Camera-type eye (tissue), 1 donor: ENCODE data around the gene PLA2G2F. TPM values are rescaled to one million over a fixed set of nuclear protein-coding genes. Genes with fewer than 3 reads are reported as not detected.

Source experiments
- total RNA-seq: library from RNA; depleted of rRNA; stranded (reverse); fragments of >200 nt; gene quantifications from one replicate; pipeline ENCODE4 v1.2.3, GENCODE V29; 2014

PLA2G2F gene, protein sequence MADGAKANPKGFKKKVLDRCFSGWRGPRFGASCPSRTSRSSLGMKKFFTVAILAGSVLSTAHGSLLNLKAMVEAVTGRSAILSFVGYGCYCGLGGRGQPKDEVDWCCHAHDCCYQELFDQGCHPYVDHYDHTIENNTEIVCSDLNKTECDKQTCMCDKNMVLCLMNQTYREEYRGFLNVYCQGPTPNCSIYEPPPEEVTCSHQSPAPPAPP
- total RNA-seq = not detected

GRCh38 chr1:20138961-20139550, at the start of gene PLA2G2F:
Gene PLA2G2F, plus strand, starts transcription at chr1:20139323. Its CDS starts 105 bp downstream, at chr1:20139428.

DNA sequence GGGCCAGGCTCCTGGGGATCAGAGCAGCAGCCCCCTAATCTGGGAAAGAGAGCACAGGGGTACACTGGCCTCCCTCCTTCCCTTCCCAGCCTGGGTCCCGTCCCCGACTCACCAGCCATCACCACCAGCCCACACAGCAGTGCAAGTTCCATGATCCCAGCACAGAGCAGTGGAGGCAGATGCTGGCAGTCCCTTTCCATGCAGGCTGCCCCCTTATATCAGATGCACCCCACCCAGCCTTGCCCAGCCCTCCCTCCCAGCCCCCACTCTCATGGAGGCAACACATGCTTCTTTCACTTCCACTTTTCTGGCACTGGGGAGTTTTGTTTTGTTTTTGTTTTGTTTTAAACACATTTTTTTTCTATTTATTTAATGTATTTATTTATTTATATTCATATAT, 19.8 kb upstream of the PLA2G2F start, which contains the start of gene PLA2G2D:
PLA2G2D (minus strand) TSS at position 190 of the 400 bp plus-strand sequence; CDS start at position 152, 38 bp downstream.

DNA sequence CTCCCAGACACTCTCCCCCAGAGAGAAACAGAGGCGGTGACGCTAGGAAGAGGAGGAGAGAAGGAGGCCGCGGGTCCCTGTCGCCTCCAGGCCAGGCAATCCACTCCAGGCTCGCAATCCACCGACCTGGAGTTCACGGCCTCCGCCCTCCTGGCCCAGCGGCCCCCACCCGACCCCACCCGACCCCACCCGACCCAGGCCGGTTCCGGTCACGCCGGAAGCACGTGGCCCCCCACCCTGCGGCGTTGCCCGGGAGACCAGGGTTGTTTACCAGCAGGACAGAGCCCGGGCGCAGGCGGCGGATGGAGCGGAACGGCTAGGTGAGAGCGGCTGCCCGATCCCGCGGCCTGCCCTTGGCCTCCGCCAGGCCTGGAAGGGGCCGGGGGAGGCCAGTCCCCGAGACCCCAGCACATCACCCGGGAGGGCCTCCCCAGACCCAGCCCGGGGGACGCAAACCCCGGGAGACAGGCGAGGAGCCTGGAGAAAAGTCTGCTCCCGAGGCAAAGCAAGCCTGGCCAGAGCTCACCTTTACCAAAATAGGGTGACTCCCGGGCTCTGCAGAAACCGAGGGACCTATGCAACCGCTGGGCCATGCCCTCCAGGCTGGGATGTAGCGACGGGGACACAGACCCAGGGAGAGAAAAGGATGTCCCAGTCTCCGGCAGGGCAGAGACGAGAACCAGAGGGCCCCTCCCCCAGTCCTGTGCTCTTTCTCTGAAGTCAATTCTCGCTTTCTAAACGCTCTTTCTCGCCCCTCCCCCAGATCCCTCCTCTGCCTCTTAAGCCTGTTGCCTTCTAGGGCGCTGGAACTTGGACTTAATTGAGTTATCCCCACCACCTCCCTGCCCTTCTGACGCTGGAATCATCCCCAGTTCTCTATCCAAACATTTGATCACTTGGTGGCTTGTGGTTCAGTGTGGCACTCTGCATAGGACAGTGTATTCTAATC, 47.0 kb downstream of the PLA2G2F start, which contains the start of the genes PLA2G2C and UBXN10:
PLA2G2C (minus strand) TSS at position 685 of the 949 bp plus-strand sequence. CDS start 9,155 bp downstream, outside the sequence.
UBXN10 (plus strand) TSS at position 263 of the 949 bp plus-strand sequence. CDS start 4,466 bp downstream, outside the sequence.

Other genes with a start within 250 kb of the PLA2G2F start
- not detected for gene PLA2G2E, start 215.7 kb upstream of the PLA2G2F start, total RNA-seq
- 8.3 TPM for gene PLA2G2A, start 159.7 kb upstream of the PLA2G2F start, total RNA-seq
- 2.4 TPM for gene PLA2G5, start 69.1 kb upstream of the PLA2G2F start, total RNA-seq
- gene PLA2G2D, start 19.8 kb upstream of the PLA2G2F start, total RNA-seq = not detected
- 3.4 TPM for gene UBXN10, start 46.8 kb downstream of the PLA2G2F start, total RNA-seq
- gene PLA2G2C, start 47.2 kb downstream of the PLA2G2F start, total RNA-seq = not detected
- gene VWA5B1, start 151.6 kb downstream of the PLA2G2F start, total RNA-seq = 1.1 TPM